Measurements from ENCODE around the gene REEP3.

Gene REEP3

DNA sequence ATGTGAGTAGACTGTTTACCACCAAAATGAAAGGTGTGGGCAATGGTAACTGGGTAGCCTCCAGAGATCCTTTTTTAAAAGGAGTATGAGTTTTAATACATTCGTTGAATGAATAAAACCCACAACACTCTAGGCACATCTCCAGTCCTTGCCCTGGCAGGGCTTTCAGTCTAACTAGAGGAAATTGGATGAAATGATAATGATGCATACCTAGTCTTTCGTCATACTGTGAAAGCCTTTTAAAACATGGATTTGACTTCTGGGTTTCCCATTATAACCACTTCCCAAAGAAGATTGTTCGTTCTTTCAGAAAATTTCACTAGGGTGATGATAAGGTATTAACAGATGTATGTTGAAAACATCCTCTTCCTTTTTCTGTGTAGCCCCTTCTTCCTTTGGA, 110.8 kb downstream of the REEP3 start:
- Histone ChIP-seq H3F3A (ENCODE audit: insufficient read depth, low read length) (no peaks in the 10 kb centered on the region; the same call in 1 of the 2 replicates), H3K79me2 (ENCODE audit: insufficient read depth, low read length) (no peaks in the 10 kb centered on the region), H3K4me3 (ENCODE audit: low read depth, low read length, poor library complexity, severe bottlenecking) (no peak overlapping the region), H2AFZ (ENCODE audit: low read length) (no peak overlapping the region), H3K4me1 (ENCODE audit: insufficient read depth, low read length, severe bottlenecking) (peaks cover 33% of the 10 kb centered on the region), H3K36me3 (ENCODE audit: insufficient read depth, low read length) (no peaks in the 10 kb centered on the region), H3K9me3 (ENCODE audit: low read length) (no peaks in the 10 kb centered on the region), H4K20me1 (ENCODE audit: insufficient read depth, low read length) (no peaks in the 10 kb centered on the region), H3K9ac (ENCODE audit: low read length) (no peak overlapping the region), H3K27me3 (ENCODE audit: insufficient read depth, low read length) (no peaks in the 10 kb centered on the region), H3K27ac (ENCODE audit: low read depth, low read length, poor library complexity, severe bottlenecking) (no peak overlapping the region), H3K4me2 (ENCODE audit: low read length) (no peak overlapping the region), H3K9me2 (ENCODE audit: low read depth, low read length) (no peaks in the 10 kb centered on the region)
- TF ChIP-seq, protein P1, sequence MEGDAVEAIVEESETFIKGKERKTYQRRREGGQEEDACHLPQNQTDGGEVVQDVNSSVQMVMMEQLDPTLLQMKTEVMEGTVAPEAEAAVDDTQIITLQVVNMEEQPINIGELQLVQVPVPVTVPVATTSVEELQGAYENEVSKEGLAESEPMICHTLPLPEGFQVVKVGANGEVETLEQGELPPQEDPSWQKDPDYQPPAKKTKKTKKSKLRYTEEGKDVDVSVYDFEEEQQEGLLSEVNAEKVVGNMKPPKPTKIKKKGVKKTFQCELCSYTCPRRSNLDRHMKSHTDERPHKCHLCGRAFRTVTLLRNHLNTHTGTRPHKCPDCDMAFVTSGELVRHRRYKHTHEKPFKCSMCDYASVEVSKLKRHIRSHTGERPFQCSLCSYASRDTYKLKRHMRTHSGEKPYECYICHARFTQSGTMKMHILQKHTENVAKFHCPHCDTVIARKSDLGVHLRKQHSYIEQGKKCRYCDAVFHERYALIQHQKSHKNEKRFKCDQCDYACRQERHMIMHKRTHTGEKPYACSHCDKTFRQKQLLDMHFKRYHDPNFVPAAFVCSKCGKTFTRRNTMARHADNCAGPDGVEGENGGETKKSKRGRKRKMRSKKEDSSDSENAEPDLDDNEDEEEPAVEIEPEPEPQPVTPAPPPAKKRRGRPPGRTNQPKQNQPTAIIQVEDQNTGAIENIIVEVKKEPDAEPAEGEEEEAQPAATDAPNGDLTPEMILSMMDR (IDR thresholded peaks at IDR 0.05; ENCODE audit: low read length): no peak
- no peak for TF ChIP-seq EZH2 (IDR thresholded peaks at IDR 0.05; ENCODE audit: borderline replicate concordance, low read length)

DNA sequence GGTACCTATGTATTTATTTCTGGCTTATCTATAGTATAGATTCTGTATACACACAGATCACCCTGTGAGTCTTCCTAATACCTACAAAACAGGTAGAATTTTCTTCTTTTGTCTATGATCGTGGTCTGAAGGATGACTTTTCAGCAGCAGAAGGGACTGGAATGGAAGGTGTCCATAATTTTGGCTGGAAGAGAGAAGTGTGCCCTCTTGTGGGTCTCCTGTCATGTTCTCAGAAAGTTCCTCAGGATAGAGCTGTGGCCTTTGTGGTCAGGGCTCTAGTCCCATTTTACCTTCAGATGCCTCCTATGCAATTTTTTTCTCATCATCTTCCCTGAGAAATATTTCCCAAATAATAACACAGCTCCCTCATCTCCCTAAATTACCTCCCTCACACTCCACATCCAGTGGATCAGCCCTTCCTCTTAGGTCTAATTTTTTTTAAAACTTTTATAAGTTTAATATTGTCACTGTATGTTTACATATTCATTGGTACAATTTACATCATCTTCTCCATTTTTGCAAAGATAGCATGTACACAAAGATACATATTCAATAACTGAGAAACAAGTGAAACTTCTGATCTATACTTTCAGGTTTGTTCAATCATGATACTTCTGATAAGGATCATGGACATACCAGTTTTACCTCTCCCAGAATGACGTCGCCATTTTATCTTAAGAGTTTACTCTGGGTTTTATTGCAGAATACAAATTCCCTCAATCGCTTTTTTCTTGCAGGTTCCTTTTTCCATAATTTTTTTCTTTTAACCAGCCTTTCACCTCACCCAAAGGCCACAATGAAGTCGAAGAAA, 112.7 kb downstream of the REEP3 start:
- no peaks in the 10 kb centered on the region for H3K36me3 ChIP-seq (ENCODE audit: insufficient read depth, low read length)
- H3K27ac ChIP-seq (ENCODE audit: low read depth, low read length, poor library complexity, severe bottlenecking): no peak overlapping the region
- H3F3A ChIP-seq (ENCODE audit: insufficient read depth, low read length): no peaks in the 10 kb centered on the region; the same call in 1 of the 2 replicates
- H3K27me3 ChIP-seq (ENCODE audit: insufficient read depth, low read length): no peaks in the 10 kb centered on the region
- no peaks in the 10 kb centered on the region for H3K9me3 ChIP-seq (ENCODE audit: low read length)
- no peak overlapping the region for H3K4me3 ChIP-seq (ENCODE audit: low read depth, low read length, poor library complexity, severe bottlenecking)
- no peak for TF ChIP-seq EZH2 (IDR thresholded peaks at IDR 0.05; ENCODE audit: borderline replicate concordance, low read length)
- TF ChIP-seq, protein P1 (IDR thresholded peaks at IDR 0.05; ENCODE audit: low read length): peak; percentile 43; the same call in 1 of the 2 replicates
- no peak overlapping the region for H3K4me2 ChIP-seq (ENCODE audit: low read length)
- no peaks in the 10 kb centered on the region for H4K20me1 ChIP-seq (ENCODE audit: insufficient read depth, low read length)
- H3K4me1 ChIP-seq (ENCODE audit: insufficient read depth, low read length, severe bottlenecking): peaks cover 18% of the 10 kb centered on the region
- no peak overlapping the region for H2AFZ ChIP-seq (ENCODE audit: low read length)
- H3K79me2 ChIP-seq (ENCODE audit: insufficient read depth, low read length): no peaks in the 10 kb centered on the region
- no peaks in the 10 kb centered on the region for H3K9me2 ChIP-seq (ENCODE audit: low read depth, low read length)
- H3K9ac ChIP-seq (ENCODE audit: low read length): no peak overlapping the region

DNA sequence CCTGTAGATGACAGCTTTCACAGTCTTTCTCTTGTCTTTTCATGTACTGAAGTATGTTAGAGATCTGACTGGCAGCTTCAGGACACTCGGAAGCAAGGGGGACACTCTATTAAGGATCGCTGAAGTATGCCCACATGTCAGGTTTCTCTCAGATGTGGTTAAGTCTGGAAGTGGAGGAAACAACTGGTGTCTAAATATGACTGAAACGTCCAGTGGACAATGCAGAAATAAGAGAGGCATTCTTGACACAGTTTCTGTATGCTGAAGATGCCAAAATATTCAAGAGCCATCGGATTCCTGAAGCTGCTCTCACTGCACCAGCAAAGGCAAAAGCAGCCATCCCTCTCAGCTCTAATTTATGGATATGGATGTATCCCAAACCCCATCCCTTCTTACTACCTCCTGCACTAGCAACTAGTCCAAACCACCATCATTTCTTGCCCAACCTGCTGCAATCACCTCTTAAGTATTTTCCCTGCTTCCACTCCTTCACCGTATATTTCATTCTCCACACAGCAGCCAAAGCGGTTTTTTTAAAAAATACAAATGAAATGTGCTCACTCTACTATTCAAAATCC, 113.4 kb downstream of the REEP3 start:
- no peak overlapping the region for H3K4me2 ChIP-seq (ENCODE audit: low read length)
- no peaks in the 10 kb centered on the region for H3K9me2 ChIP-seq (ENCODE audit: low read depth, low read length)
- no peak overlapping the region for H2AFZ ChIP-seq (ENCODE audit: low read length)
- no peaks in the 10 kb centered on the region for H3K9me3 ChIP-seq (ENCODE audit: low read length)
- no peaks in the 10 kb centered on the region for H3K27me3 ChIP-seq (ENCODE audit: insufficient read depth, low read length)
- no peak overlapping the region for H3K4me3 ChIP-seq (ENCODE audit: low read depth, low read length, poor library complexity, severe bottlenecking)
- no peaks in the 10 kb centered on the region for H3K36me3 ChIP-seq (ENCODE audit: insufficient read depth, low read length)
- H3K9ac ChIP-seq (ENCODE audit: low read length): no peak overlapping the region
- H3K79me2 ChIP-seq (ENCODE audit: insufficient read depth, low read length): no peaks in the 10 kb centered on the region
- TF ChIP-seq, protein P1 (IDR thresholded peaks at IDR 0.05; ENCODE audit: low read length): no peak
- TF ChIP-seq EZH2 (IDR thresholded peaks at IDR 0.05; ENCODE audit: borderline replicate concordance, low read length): no peak
- no peaks in the 10 kb centered on the region; the same call in 1 of the 2 replicates for H3F3A ChIP-seq (ENCODE audit: insufficient read depth, low read length)
- H3K27ac ChIP-seq (ENCODE audit: low read depth, low read length, poor library complexity, severe bottlenecking): no peak overlapping the region
- no peaks in the 10 kb centered on the region for H4K20me1 ChIP-seq (ENCODE audit: insufficient read depth, low read length)
- H3K4me1 ChIP-seq (ENCODE audit: insufficient read depth, low read length, severe bottlenecking): peaks cover 14% of the 10 kb centered on the region
